Memory B cell (primary cell): ENCODE measurements around the gene GOLGA8M.
"Not testable (repeated sequence)": the region's sequence is repeated elsewhere in the genome, so short reads cannot be mapped to it uniquely, and the experiment has no call there.

Experiments used
- ATAC-seq: fragments of 150-1000 bp; cut with Tn5 transposase; 2 replicates; pipeline ENCODE4 v1.10.0; 2021; ENCODE audit warnings: low read depth, mild to moderate bottlenecking, moderate library complexity
- DNase-seq, 2 donors: peaks; one replicate each; pipeline ENCODE4 v3.0.0; 2022; ENCODE audit warnings: low spot score in 2 of 2
- H3K27ac Mint-ChIP-seq: one replicate; pipeline ENCODE4 v1.8.0; 2022; ENCODE audit warnings: mild to moderate bottlenecking, moderate library complexity, mixed read lengths
- H3K27me3 Mint-ChIP-seq: one replicate; pipeline ENCODE4 v1.8.0; 2022; ENCODE audit warnings: mixed read lengths
- H3K36me3 Mint-ChIP-seq: one replicate; pipeline ENCODE4 v1.8.0; 2022; ENCODE audit warnings: mild to moderate bottlenecking, mixed read lengths
- H3K4me1 Mint-ChIP-seq: one replicate; pipeline ENCODE4 v1.8.0; 2022; ENCODE audit warnings: mixed read lengths
- H3K4me3 Mint-ChIP-seq: one replicate; pipeline ENCODE4 v1.8.0; 2022; ENCODE audit warnings: mild to moderate bottlenecking, moderate library complexity, mixed read lengths
- H3K9me3 Mint-ChIP-seq: one replicate; pipeline ENCODE4 v1.8.0; 2022; ENCODE audit warnings: mixed read lengths

Gene GOLGA8M, protein sequence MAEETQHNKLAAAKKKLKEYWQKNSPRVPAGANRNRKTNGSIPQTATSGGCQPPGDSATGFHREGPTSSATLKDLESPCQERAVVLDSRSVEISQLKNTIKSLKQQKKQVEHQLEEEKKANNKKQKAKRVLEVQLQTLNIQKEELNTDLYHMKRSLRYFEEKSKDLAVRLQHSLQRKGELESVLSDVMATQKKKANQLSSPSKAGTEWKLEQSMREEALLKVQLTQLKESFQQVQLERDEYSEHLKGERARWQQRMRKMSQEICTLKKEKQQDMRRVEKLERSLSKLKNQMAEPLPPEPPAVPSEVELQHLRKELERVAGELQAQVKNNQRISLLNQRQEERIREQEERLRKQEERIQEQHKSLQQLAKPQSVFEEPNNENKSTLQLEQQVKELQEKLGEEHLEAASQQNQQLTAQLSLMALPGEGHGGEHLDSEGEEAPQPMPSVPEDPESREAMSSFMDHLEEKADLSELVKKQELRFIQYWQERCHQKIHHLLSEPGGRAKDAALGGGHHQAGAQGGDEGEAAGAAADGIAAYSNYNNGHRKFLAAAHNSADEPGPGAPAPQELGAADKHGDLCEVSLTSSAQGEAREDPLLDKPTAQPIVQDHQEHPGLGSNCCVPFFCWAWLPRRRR

DNA sequence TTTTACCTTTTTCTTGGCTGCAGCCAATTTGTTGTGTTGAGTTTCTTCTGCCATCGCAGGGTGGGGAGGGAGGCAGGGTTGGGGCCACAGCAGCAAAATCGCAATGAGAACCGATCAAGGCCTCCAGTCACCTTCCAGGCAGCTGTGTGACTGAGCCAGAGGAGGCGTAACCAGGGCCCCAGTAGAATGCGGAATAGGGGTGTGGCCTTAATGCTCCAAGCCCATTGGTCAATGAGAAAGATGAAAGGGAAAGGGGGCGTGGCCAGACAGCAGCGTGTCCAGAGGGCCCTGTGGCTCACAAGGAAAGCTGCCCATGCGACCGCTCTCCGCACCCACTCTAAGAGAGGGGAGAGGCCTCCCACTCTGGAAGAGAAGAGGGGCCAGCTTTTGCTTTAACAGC is at the start of gene GOLGA8M:
TSS of gene GOLGA8M (minus strand) at position 152 of the 400 bp plus-strand sequence. CDS start at position 54, 98 bp downstream.
- DNase-seq, H3K9me3 Mint-ChIP-seq, H3K27me3 Mint-ChIP-seq, ATAC-seq, H3K27ac Mint-ChIP-seq, H3K4me3 Mint-ChIP-seq, H3K36me3 Mint-ChIP-seq, H3K4me1 Mint-ChIP-seq: not testable (repeated sequence)

DNA sequence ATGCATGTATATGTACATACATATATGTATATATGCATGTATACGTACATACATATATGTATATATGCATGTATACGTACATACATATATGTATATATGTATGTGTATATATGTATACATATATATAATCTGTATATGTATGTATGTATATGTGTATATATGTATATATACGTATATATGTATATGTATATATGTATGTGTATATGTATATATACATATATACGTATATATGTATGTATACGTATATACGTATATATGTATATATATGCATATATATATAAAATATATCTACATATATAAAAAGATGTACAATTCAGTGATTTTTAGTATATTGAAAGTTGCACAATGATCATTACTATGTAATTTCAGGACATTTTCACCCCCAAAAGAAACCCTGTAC is 30.7 kb upstream of the GOLGA8M start:
- not testable (repeated sequence) for H3K9me3 Mint-ChIP-seq, H3K4me3 Mint-ChIP-seq, H3K27ac Mint-ChIP-seq, ATAC-seq, H3K27me3 Mint-ChIP-seq, DNase-seq, H3K36me3 Mint-ChIP-seq, H3K4me1 Mint-ChIP-seq

DNA sequence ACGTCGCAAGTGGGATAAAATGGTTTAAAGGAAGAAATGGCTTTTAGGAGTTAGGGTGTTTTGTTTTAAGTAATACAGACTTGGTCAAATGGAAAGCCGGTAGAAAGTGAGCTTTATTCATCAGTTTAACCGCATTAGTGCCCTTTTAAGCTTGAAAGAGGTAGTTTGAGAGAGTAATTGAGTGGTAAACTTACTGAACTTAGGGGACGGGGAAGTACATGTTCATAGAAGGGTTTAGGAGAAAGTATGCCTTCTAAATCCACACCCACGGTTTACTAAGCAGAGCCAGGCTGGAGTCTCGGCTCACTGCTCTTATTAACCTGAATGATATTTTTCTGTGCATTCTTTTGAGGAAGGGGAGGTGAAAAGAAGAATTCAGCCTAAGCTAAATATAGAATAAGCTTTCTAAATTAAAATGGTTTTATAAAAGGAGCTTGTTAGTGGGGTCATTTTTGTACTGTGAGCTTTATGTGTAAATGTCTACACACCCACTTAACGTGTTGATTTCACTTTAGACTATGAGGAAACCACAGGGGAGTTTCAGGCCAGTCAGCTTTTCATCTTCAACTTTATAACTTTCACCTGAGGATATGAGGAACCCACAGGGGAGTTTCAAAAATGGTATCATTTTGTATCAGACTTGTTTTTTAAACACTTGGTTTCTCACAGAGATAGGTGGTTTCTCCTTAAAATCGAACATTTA is 26.5 kb upstream of the GOLGA8M start:
- DNase-seq, H3K9me3 Mint-ChIP-seq, H3K36me3 Mint-ChIP-seq, H3K27me3 Mint-ChIP-seq, H3K4me1 Mint-ChIP-seq: not testable (repeated sequence)
- Mint-ChIP-seq H3K4me3 (peak overlapping the region; percentile 73), H3K27ac (peak overlapping the region; percentile 58)
- ATAC-seq: peak; percentile 41

DNA sequence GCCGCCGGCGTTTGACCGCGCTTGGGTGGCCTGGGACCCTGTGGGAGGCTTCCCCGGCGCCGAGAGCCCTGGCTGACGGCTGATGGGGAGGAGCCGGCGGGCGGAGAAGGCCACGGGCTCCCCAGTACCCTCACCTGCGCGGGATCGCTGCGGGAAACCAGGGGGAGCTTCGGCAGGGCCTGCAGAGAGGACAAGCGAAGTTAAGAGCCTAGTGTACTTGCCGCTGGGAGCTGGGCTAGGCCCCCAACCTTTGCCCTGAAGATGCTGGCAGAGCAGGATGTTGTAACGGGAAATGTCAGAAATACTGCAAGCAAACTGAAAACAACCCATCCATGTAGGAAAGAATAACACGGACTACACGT is 26.0 kb upstream of the GOLGA8M start:
- ATAC-seq: peak; percentile 44
- not testable (repeated sequence) for H3K9me3 Mint-ChIP-seq, H3K36me3 Mint-ChIP-seq, H3K27me3 Mint-ChIP-seq, DNase-seq, H3K4me1 Mint-ChIP-seq
- H3K4me3 Mint-ChIP-seq: peak overlapping the region; percentile 73
- H3K27ac Mint-ChIP-seq: peak overlapping the region; percentile 58

DNA sequence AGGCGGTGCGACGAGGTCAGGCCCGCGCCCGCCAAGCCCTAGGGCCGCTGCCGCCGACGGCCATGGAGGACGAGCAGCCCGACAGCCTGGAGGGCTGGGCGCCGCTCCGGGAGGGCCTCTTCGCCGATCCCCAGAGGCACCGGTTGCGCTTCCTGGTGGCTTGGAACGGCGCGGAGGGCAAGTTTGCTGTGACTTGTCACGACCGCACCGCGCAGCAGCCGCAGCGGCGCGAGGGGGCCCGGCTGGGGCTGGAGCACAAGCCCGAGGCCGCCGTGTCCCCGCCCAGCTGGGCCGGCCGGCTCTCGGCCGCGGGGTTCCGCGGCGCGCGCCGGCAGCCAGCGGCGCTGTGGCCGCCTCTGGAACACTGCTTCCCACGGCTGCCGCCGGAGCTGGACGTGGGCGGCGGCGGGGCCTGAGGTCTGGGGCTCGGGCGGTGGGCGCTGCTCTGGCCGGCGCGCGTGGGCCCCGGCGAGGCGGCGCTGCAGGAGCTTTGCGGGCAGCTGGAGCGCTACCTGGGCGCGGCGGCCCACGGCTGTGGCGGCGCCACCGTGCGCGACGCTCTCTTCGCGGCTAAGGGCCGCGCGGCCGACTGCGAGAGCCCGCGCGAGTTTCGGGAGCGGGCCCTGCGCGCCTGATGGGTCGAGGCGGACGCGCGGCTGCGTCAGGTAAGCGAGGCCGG is 25.4 kb upstream of the GOLGA8M start:
- H3K9me3 Mint-ChIP-seq, H3K36me3 Mint-ChIP-seq, H3K4me3 Mint-ChIP-seq, H3K27me3 Mint-ChIP-seq, H3K4me1 Mint-ChIP-seq, H3K27ac Mint-ChIP-seq: not testable (repeated sequence)
- ATAC-seq (peak; percentile 67), DNase-seq (peak in 1 of 2 donors; percentile 11)

DNA sequence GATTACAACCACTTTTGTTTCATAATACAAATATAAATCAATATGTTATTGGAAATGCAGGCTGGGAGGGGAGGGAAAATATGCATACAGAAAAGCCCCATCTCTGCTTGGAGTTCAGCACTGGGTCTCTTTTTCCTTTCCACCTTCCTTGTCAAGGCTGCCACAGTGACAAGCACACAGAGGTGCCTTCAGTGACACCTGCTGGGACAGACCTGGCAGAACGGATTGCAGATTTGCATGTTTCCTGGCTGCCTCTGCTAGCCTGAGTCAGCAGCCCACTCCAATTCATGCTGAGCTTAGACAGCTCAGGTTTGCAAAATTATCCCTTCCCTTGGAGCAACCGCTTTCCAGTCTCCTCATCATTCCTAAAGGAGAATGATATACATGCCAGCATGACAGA is 15.8 kb upstream of the GOLGA8M start:
- H3K4me1 Mint-ChIP-seq, H3K4me3 Mint-ChIP-seq, H3K9me3 Mint-ChIP-seq, ATAC-seq, DNase-seq, H3K36me3 Mint-ChIP-seq, H3K27ac Mint-ChIP-seq, H3K27me3 Mint-ChIP-seq: not testable (repeated sequence)

DNA sequence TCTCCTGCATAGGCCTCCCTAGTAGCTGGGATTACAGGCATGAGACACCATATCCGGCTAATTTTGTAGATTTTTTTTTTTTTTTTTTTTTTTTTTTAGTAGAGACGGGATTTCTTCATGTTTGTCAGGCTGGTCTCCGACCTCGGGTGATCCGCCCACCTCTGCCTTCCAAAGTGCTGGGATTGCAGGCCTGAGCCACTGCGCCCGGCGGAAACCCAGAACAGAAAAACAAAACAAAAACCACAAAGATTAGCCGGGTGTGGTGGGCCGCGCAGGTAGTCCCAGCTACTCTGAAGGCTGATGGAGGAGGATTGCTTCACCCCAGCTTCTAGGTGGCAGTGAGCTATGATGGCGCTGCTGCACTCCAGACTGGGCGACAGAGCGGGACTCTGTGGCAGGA is 14.8 kb upstream of the GOLGA8M start:
- not testable (repeated sequence) for ATAC-seq, H3K4me3 Mint-ChIP-seq, H3K36me3 Mint-ChIP-seq, H3K27ac Mint-ChIP-seq, DNase-seq, H3K27me3 Mint-ChIP-seq, H3K9me3 Mint-ChIP-seq, H3K4me1 Mint-ChIP-seq

DNA sequence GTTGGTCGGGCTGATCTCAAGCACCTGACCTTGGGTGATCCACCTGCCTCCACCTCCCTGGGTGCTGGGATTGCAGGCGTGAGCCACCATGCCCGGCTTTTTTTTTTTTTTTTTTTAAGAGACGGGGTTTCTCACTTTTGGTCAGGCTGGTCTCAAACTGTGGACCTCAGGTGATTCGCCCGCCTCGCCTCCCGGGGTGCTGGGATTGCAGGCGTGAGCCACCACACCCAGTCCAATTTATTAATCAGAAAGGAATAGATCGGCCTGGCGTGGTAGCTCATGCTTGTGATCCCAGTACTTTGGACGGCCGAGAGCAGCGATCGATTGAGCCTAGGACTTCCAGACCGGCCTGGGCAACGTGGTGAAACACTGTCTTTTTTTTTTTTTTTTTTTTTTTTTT is 13.9 kb upstream of the GOLGA8M start:
- ATAC-seq: no peak
- peaks cover 4% of the 10 kb centered on the region for H3K27me3 Mint-ChIP-seq
- H3K9me3 Mint-ChIP-seq: no peaks in the 10 kb centered on the region
- H3K4me3 Mint-ChIP-seq: no peak overlapping the region
- no peak for DNase-seq
- no peaks in the 10 kb centered on the region for H3K4me1 Mint-ChIP-seq
- no peaks in the 10 kb centered on the region for H3K36me3 Mint-ChIP-seq
- no peak overlapping the region for H3K27ac Mint-ChIP-seq

DNA sequence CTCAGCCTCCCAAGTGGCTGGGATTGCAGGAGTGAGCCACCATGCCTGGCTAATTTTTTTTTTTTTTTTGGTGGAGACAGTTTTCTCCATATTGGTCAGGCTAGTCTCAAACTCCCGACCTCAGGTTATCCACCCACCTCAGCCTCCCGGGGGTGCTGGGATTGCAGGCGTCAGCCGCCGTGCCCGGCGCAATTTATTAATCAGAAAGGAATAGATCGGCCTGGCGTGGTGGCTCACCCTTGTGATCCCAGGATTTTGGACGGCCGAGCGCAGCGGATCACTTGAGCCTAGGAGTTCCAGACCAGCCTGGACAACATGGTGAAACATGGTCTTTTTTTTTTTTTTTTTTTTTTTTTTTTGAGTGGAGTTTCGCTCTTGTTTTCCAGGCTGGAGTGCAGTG is 13.3 kb upstream of the GOLGA8M start:
- Mint-ChIP-seq H3K36me3 (no peaks in the 10 kb centered on the region), H3K4me1 (no peaks in the 10 kb centered on the region), H3K27ac (no peak overlapping the region), H3K9me3 (no peaks in the 10 kb centered on the region), H3K27me3 (peaks cover 4% of the 10 kb centered on the region), H3K4me3 (no peak overlapping the region)
- DNase-seq (no peak), ATAC-seq (no peak)

DNA sequence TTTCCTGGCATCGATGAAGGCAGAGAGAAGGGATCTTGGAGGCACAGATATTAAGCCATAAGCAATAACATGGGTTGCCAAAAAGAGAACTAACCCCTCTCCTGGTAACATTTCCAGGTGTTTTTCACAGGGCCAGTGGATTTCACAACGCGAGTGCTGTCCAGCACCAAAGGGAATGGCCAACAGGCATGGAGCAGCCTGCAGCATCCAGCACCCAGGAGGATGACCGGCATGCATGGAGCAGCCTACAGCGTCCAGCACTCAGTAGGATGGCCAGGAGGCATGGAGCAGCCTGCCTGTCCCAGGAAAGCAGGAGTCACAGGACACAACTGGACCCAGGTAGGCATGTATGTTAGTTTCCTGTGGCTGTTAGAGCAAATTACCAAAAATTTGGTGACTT is 11.8 kb upstream of the GOLGA8M start:
- H3K4me1 Mint-ChIP-seq, H3K9me3 Mint-ChIP-seq, H3K27ac Mint-ChIP-seq, H3K27me3 Mint-ChIP-seq, H3K36me3 Mint-ChIP-seq, H3K4me3 Mint-ChIP-seq, ATAC-seq, DNase-seq: not testable (repeated sequence)

DNA sequence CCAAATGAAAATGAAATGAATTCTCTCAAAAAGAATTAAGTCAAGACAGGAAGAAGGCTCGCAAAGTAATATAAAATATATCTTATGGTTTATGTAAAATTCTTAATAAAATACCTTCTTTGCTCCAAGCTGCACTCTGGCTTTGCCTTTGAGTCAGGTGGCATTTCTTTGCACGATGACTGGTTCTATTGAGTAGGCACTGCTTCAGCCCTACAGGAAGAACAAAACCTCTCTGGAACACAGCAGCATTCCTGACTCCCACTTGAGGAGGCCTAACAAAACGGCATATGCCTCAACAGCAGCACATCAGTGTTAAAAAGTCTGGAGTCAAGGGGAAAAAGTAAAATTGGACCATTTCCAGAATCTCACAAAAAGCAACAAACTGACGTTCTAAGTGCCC is 7.4 kb upstream of the GOLGA8M start:
- not testable (repeated sequence) for H3K36me3 Mint-ChIP-seq, H3K4me3 Mint-ChIP-seq, H3K9me3 Mint-ChIP-seq, ATAC-seq, H3K27me3 Mint-ChIP-seq, DNase-seq, H3K27ac Mint-ChIP-seq, H3K4me1 Mint-ChIP-seq

DNA sequence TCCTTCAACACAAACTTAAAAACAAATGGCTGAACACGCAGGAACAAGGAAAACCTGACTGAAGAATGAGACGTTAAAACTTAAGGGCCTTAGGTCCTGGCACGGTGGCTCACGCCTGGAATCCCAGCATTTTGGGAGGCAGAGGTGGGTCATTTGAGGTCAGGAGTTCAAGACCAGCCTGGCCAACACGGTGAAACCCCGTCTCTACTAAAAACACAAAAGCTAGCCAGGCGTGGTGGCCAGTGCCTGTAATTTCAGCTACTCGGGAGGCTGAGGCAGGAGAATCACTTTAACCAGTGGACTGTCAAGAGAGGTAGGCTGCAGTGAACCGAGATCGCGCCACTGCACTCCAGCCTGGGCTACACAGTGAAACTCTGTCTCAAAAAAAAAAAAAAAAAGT is 6.4 kb upstream of the GOLGA8M start:
- H3K9me3 Mint-ChIP-seq, H3K4me1 Mint-ChIP-seq, DNase-seq, H3K27me3 Mint-ChIP-seq, H3K27ac Mint-ChIP-seq, H3K4me3 Mint-ChIP-seq, H3K36me3 Mint-ChIP-seq, ATAC-seq: not testable (repeated sequence)

DNA sequence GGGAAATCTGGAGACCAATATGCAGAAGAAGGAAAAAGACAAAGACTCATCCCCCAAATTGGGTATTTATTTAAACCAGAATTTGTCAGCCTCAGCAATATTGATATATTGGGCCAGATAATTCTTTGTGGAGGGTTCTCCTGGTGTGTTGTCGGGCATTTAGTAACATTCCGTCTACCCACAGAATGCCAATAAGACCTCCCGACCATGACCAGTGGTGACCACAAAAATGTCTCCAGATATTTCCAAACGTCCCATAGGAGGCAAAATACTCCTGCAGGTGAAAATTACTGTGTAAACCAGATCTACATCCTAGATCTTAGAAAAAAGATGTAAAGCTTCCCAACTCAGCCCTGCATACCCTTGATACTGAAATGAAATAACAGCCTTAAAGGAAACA is 2.0 kb upstream of the GOLGA8M start:
- not testable (repeated sequence) for H3K27me3 Mint-ChIP-seq, H3K4me1 Mint-ChIP-seq, ATAC-seq, H3K27ac Mint-ChIP-seq, H3K4me3 Mint-ChIP-seq, H3K36me3 Mint-ChIP-seq, DNase-seq, H3K9me3 Mint-ChIP-seq

DNA sequence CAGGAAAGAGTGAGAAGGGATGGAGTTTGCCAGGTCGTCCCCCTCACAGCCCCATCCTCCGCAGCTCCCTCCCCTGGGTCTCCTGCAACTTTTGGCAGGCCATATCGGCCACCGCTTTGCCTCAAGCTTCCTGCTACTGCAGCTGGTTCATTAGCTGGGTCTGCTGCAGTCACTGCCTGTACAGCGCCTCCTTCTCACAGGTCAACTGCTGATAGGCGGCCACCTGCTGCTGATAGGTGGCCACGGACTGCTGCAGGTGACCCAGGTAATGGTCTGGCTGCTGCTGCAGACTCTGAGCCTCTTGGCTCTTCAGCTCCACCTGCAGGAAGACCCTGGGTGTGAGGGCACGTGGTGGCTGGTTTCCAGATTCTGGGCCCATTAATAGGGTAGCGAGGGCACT is 8.3 kb downstream of the GOLGA8M start:
- not testable (repeated sequence) for H3K27ac Mint-ChIP-seq, ATAC-seq, DNase-seq, H3K9me3 Mint-ChIP-seq, H3K27me3 Mint-ChIP-seq, H3K36me3 Mint-ChIP-seq, H3K4me3 Mint-ChIP-seq, H3K4me1 Mint-ChIP-seq
